NCI-H2107 treated with DMSO at 0.1 percent for 48 hours (cell line): Measurements from ENCODE around the gene APC2.
"Not testable (repeated sequence)": the region's sequence is repeated elsewhere in the genome, so short reads cannot be mapped to it uniquely, and the experiment has no call there.

Experiments
- DNase-seq: peaks from one replicate; lab custom pipeline; 2025; ENCODE audit not compliant: unreplicated experiment; lab: John Stamatoyannopoulos, UW

Gene APC2

DNA sequence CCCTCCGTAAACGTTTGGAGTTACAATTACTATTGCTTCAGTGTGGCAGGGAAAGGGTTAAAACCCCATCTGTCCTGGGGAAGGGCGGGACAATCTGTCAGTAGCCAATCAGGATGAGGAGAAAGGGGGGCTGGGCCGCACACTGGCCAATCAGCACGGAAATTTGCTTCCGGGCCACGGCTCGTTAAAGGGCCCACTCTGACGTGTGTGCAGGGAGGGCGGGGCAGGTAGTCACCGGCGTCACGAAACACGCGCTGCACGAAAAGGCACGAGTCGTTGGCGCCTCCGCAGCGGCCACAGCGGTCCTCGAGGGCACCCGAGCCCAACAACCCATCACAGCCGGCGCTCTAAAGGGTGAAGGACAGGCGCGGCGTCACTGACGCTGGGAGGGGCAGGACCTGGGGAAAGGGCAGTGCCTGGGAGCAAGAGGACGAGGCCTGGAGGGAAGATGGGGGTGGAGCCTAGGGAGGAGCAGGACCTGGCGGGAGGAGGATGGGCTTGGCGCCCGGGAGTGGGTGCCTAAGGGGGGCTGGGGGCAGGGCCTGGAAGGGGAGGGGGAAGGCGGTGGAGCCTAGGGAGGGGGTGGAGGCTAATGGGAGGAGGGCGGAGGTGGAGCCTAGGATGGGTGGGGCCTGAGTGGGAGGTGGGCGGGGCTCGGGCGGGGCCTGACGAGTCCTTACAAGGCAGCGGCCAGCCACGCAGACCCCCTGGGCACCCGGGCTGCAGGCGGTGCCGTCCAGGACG is 58.0 kb downstream of the APC2 start:
- DNase-seq: peak; percentile 16

GRCh38 chr19:1508507-1508856 is 58.6 kb downstream of the APC2 start:
- DNase-seq: no peak

- DNase-seq: no peak
Observed at GRCh38 chr19:1509602-1510441, 59.9 kb downstream of the APC2 start.

GRCh38 chr19:1510442-1510806 is 60.5 kb downstream of the APC2 start:
- DNase-seq: no peak

GRCh38 chr19:1510807-1511206 is 60.9 kb downstream of the APC2 start:
- no peak for DNase-seq

GRCh38 chr19:1511318-1512317 is 61.7 kb downstream of the APC2 start:
- no peak for DNase-seq

GRCh38 chr19:1512671-1513498 is 63.0 kb downstream of the APC2 start, which contains the start of gene ADAMTSL5:
TSS of gene ADAMTSL5 (minus strand) at chr19:1513019. CDS start at chr19:1510943, 2,076 bp downstream.
- no peak for DNase-seq

DNA sequence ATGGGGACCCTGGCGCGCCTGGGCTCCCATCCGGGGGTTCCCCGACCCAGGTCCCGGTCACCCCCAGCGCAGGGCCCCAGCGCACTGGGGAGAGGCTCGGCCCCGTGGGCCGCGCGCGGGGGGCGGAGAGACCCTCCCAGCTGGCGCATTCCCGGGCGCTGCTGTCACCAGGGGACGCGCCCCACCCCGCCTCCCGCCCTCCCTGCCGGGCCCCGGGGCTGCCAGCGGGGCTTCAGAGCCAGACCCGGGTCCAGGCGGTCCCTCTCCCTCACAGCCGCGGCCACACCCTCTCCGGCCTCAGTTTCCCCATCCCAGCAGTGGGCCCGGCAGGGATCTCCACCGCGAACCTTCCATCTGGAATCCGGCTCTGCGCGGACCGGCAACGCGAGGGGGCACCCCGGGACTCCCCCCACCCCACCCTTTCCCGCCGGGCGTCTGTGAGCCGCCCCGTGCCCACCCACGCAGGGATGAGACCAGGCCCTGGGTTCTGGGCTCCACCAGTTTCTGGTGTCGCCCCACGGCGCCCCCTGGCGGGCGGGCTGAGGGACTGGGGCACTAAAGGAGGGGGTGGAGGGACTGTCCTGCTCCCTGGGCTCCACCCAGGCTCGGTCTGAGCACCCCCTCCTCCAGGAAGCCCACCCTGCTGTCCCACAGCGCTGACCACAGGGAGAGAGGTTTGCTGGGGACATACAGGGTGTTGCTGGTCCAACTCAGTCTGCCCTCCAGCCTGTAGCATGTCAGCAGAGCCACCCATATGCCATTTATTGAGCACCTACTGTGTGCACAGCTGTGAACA is 63.8 kb downstream of the APC2 start:
- DNase-seq: no peak

GRCh38 chr19:1514295-1514661 is 64.4 kb downstream of the APC2 start:
- DNase-seq: no peak

GRCh38 chr19:1514986-1515721 is 65.2 kb downstream of the APC2 start:
- no peak for DNase-seq

DNA sequence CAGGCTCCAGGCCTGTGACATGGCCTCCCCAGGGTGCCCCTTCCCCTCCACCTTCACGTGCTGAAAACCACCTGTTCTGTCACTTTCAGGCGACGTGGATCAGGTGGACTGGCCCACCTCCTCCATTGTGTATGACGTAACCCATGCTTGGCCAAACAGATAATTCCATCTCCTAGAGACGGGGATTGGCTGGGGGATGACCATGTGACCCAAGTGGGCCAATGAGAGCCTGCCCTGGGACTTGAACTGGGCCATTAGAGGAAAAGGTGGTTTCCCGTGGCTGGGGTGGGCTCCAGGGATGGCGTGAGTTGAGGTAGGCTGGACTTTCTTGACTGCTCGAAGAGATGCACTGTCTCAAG is 66.5 kb downstream of the APC2 start:
- no peak for DNase-seq

- DNase-seq: no peak
Observed at GRCh38 chr19:1518471-1518870, 68.5 kb downstream of the APC2 start.

DNA sequence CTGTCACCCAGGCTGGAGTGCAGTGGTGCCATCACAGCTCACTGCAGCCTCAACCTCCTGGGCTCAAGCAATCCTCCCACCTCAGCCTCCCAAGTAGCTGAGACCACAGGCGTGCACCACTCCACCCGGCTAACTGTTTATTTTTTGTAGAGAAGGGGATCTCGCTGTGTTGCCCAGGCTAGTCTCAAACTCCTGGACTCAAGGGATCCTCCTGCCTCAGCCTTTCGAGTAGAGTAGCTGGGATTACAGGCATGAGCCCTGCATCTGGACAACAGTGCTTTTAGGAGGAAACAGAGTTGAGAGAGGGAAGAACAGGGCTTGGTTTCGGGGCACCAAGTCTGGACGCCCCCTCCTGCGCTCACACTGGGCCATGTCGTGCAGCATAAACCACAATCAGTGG is 69.9 kb downstream of the APC2 start:
- not testable (repeated sequence) for DNase-seq

DNA sequence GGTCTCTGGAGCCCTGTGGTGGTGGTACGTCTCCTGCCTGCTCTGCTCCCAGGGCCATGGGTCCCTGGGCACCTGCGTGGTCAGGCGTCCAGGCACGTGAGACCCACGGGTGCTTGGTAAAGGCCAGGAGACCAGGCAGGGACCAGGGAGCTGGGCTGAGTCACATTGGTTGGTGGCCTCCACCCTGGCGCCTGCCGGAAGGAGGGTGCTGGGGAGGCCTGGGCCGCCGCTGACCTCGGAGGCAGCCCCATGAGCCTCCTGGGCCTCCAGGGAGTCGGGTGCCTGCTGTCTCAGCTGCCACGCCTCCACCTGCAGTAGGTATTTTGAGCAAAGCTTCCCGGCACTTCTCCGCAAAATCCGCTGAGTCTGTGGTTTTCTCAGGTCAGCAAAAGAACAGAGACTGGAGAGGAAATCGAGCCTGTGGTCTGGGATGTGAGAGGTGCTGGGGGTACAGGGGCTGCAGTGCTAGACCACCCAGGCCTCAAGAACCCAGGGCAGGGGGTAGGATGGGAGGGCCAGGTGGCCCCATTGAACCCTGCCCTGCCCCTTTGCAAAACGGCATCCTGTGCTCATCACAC is 70.4 kb downstream of the APC2 start:
- no peak for DNase-seq

GRCh38 chr19:1521636-1522035 is 71.7 kb downstream of the APC2 start:
- DNase-seq: no peak

- DNase-seq: no peak
Observed at GRCh38 chr19:1522061-1522460, 72.1 kb downstream of the APC2 start.

GRCh38 chr19:1522838-1523237 is 72.9 kb downstream of the APC2 start:
- DNase-seq: no peak
